GM21360 (cell line): ENCODE results near the gene CHI3L1.

Source experiments
- ATAC-seq: cut with Tn5 transposase; IDR thresholded peaks from one replicate; pipeline ENCODE4 v1.9.1; 2021; ENCODE audit warnings: mild to moderate bottlenecking, moderate library complexity; ENCODE audit not compliant: unreplicated experiment

Gene CHI3L1

GRCh38 chr1:203136409-203137042, 50.0 kb downstream of the CHI3L1 start:
- ATAC-seq = no peak

- ATAC-seq = no peak
These were observed 50.7 kb downstream of the CHI3L1 start for GRCh38 chr1:203135636-203136305.

GRCh38 chr1:203133970-203134725, 52.4 kb downstream of the CHI3L1 start:
- no peak for ATAC-seq

- no peak for ATAC-seq
These were observed 54.8 kb downstream of the CHI3L1 start for GRCh38 chr1:203131548-203132200.

- no peak for ATAC-seq
These were observed 56.0 kb downstream of the CHI3L1 start for GRCh38 chr1:203130358-203130985.

- ATAC-seq = no peak
These were observed 56.8 kb downstream of the CHI3L1 start for GRCh38 chr1:203129501-203130231.
